PFSK-1 (cell line): Measurements from ENCODE around the gene ARHGAP6.

Source experiments
- FOXP2 ChIP-seq: optimal IDR thresholded peaks from 2 replicates; pipeline ENCODE3; 2011; ENCODE audit warnings: borderline replicate concordance, control low read depth, inconsistent platforms; ENCODE audit not compliant: insufficient read depth; ENCODE audit errors: extremely low read length, extremely low read depth
- POLR2AphosphoS5 ChIP-seq: IDR thresholded peaks from 2 replicates; pipeline ENCODE4 v1.6.1; 2012; ENCODE audit warnings: low read depth, mild to moderate bottlenecking, control low read depth, low read length, moderate library complexity
- REST ChIP-seq, 2 experiments: IDR thresholded peaks; 2 replicates each; pipeline versions ENCODE4 v1.6.1 to v1.8.0; 2011 to 2012; ENCODE audit warnings: low read depth in 2 of 2, low read length in 2 of 2, control low read depth in 1 of 2, inconsistent platforms in 1 of 2, mild to moderate bottlenecking in 1 of 2, moderate library complexity in 1 of 2; ENCODE audit not compliant: insufficient read depth in 1 of 2

- no peak for TF ChIP-seq REST (IDR thresholded peaks at IDR 0.05; ENCODE audit: insufficient read depth in 1 of 2, low read depth in 2 of 2, low read length in 2 of 2)
- TF ChIP-seq POLR2AphosphoS5, result no peak
- no peak for TF ChIP-seq FOXP2
These were observed 106.7 kb downstream of the ARHGAP6 start for GRCh38 chrX:11558972-11559371.
